Measurements from ENCODE around the gene CNTNAP2.

The CNTNAP2 gene

GRCh38 chr7:147646568-147646967 lies 1530.0 kb downstream of the CNTNAP2 start:
- Mint-ChIP-seq H3K27me3 (no peaks in the 10 kb centered on the region), H3K4me3 (no peak overlapping the region), H3K9me3 (no peaks in the 10 kb centered on the region), H3K27ac (no peak overlapping the region), H3K4me1 (no peaks in the 10 kb centered on the region)
- DNase-seq (no peak), ATAC-seq (no peak)

- H3K4me1 Mint-ChIP-seq, result no peaks in the 10 kb centered on the region
- ATAC-seq, result no peak
Measured at GRCh38 chr7:147650991-147651390, 1534.4 kb downstream of the CNTNAP2 start.

DNA sequence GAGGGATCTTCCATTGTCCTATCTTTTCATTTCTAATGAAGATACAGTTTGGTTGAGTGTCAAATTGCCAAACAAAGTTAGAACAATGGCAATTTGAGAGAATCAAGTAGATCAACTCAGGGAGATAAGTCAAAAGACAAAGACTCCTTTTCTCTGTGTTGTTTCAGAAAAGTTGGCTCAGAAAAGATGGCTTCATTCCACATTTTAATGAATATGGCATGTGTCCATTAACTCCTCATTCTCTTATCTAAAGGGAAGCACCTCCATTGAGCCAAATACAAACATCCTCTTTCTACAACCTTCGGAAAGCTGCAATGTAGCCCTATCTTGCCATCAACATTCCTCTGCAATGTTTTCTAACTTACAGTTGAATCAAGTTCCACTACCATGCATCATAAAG lies 1535.0 kb downstream of the CNTNAP2 start:
- Mint-ChIP-seq H3K27me3 (no peaks in the 10 kb centered on the region), H3K9me3 (peaks cover 0 to 6% of the 10 kb centered on the region in 2 donors), H3K27ac (no peak overlapping the region), H3K4me3 (no peak overlapping the region), H3K4me1 (no peaks in the 10 kb centered on the region)
- no peak for ATAC-seq
- no peak for DNase-seq

More at GRCh38 chr7:147650991-147651390, 1534.4 kb downstream of the CNTNAP2 start:
- DNase-seq, result no peak
- H3K9me3 Mint-ChIP-seq, result peaks cover 0 to 6% of the 10 kb centered on the region in 2 donors
- no peak overlapping the region for H3K27ac Mint-ChIP-seq
- no peaks in the 10 kb centered on the region for H3K27me3 Mint-ChIP-seq
- H3K4me3 Mint-ChIP-seq, result no peak overlapping the region

DNA sequence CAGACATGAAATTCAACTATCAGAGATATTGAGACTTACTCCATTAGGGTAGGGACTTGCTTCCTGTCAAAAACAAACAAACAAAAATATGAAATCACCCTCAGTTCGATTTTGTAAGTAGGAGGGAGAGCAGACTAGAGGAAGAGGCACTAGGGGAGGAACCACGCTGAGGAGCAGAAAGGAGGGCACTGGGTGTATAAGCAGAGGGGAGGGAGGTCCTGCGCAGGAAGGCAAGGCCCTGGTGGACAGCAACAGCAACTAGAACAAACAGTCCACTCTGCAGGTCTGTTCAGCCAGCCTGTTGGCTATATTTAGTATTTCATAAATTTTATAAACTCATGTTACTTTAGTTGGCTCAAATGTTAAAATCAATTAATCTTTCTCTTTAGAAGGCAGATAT lies 1536.9 kb downstream of the CNTNAP2 start:
- Mint-ChIP-seq H3K27ac (no peak overlapping the region), H3K4me1 (no peaks in the 10 kb centered on the region), H3K4me3 (no peak overlapping the region), H3K27me3 (no peaks in the 10 kb centered on the region), H3K9me3 (peaks cover 0 to 6% of the 10 kb centered on the region in 2 donors)
- ATAC-seq, result no peak
- no peak for DNase-seq

- Mint-ChIP-seq H3K9me3 (peaks cover 0 to 15% of the 10 kb centered on the region in 2 donors), H3K27me3 (no peaks in the 10 kb centered on the region), H3K4me3 (no peak overlapping the region), H3K27ac (no peak overlapping the region), H3K4me1 (no peaks in the 10 kb centered on the region)
- no peak for DNase-seq
- ATAC-seq, result no peak
Measured at GRCh38 chr7:147658392-147658967, 1541.9 kb downstream of the CNTNAP2 start.

DNA sequence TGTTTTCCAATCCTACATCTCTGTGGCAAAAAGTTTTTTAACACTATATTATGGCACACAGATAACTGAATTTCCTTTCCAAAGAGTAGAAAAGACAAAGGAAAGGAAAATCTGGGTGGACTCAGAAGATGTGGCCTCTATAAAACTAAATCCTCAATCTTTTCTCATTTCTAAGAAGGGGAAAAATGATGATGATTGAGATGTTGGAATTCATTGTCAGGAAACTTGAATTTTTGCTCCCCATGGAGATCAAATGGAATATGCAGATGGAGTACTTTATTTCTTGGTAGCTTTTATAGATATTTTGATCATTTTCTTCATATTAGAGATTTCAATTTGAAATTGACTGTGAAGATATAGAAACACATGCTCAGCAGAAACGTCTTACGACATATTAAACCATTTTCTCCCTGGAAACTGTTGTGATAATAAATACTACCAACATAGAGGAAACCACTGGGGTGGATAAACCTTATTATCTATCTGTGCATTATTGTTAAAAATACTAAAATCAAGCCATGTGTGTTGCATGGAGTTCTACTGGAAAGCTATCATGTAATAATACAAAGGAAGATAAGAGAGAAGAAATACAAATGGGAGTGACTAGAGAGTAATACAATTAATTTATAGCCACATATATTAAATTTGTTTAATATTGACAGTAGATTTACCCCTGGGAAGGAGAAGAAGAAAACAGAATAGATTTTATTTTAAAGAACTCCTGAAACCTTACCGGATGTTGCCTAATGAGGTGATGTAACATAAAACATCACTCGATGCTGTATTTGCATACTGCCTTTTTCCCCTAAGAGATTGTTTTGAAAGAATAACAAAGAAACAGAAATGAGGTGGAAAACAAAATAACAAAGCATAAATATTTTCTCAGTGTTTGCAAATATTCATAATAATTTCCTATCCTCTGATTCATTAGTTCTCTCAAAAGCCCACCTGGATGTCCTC lies 1542.7 kb downstream of the CNTNAP2 start:
- no peak overlapping the region for H3K4me3 Mint-ChIP-seq
- DNase-seq (no peak), ATAC-seq (no peak)
- no peaks in the 10 kb centered on the region for H3K4me1 Mint-ChIP-seq
- no peak overlapping the region for H3K27ac Mint-ChIP-seq
- no peaks in the 10 kb centered on the region for H3K27me3 Mint-ChIP-seq
- peaks cover 1 to 17% of the 10 kb centered on the region in 2 donors for H3K9me3 Mint-ChIP-seq

DNA sequence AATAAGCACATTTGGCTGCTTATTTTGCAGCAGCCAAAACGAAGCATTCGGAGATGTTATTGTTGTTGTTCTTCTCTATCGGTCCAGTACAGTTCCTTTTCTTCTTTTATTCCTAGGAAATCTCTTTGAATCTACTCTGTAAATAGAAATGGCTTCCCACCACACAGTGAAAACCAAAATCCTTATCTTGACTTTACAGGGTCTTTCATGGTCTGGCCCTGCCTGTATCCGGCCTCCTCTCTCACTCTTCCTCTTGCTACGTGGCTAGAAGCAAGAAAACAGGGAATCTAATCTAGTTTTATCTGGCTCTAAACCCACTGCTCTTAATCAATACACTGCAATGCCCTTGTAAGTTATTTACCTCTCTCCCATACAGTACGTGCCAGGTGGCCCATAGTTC lies 1547.9 kb downstream of the CNTNAP2 start:
- DNase-seq (no peak), ATAC-seq (no peak)
- H3K27me3 Mint-ChIP-seq, result no peaks in the 10 kb centered on the region
- no peak overlapping the region for H3K4me3 Mint-ChIP-seq
- no peak overlapping the region for H3K27ac Mint-ChIP-seq
- no peaks in the 10 kb centered on the region for H3K4me1 Mint-ChIP-seq
- H3K9me3 Mint-ChIP-seq, result peaks cover 9 to 30% of the 10 kb centered on the region in 2 donors

- DNase-seq (no peak), ATAC-seq (no peak)
- peaks cover 4 to 6% of the 10 kb centered on the region in 2 donors for H3K9me3 Mint-ChIP-seq
- H3K27ac Mint-ChIP-seq, result no peak overlapping the region
- no peaks in the 10 kb centered on the region for H3K4me1 Mint-ChIP-seq
- H3K27me3 Mint-ChIP-seq, result no peaks in the 10 kb centered on the region
- no peak overlapping the region for H3K4me3 Mint-ChIP-seq
Measured at GRCh38 chr7:147670759-147671158, 1554.2 kb downstream of the CNTNAP2 start.

DNA sequence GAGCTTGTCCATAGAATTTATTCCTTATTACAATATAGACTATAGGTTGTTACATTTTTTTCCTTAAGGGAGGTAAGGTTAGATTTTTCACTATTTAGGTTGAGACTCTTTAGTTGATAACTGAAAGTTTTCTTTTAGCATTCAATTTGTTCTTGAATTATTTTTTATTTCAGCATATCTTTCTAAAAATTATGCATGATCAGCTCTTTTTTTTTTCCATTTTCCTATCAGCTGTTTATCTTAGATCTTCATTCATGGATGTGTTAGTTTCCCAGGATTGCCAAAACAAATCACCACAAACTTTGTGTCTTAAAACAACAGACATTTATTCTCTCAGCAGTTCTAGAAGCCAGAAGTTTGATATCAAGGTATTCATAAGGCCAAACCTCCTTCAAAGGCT lies 1558.1 kb downstream of the CNTNAP2 start:
- ATAC-seq (no peak), DNase-seq (no peak)
- Mint-ChIP-seq H3K9me3 (peaks cover 0 to 1% of the 10 kb centered on the region in 2 donors), H3K27ac (no peak overlapping the region), H3K27me3 (no peaks in the 10 kb centered on the region), H3K4me1 (no peaks in the 10 kb centered on the region), H3K4me3 (no peak overlapping the region)

GRCh38 chr7:147678943-147679342 lies 1562.3 kb downstream of the CNTNAP2 start:
- Mint-ChIP-seq H3K4me3 (no peak overlapping the region), H3K27ac (no peak overlapping the region), H3K27me3 (no peaks in the 10 kb centered on the region), H3K9me3 (no peaks in the 10 kb centered on the region), H3K4me1 (no peaks in the 10 kb centered on the region)
- ATAC-seq, result no peak
- no peak for DNase-seq

GRCh38 chr7:147681530-147681929 lies 1564.9 kb downstream of the CNTNAP2 start:
- Mint-ChIP-seq H3K4me3 (no peak overlapping the region), H3K9me3 (no peaks in the 10 kb centered on the region), H3K27ac (no peak overlapping the region), H3K4me1 (no peaks in the 10 kb centered on the region), H3K27me3 (no peaks in the 10 kb centered on the region)
- ATAC-seq (no peak), DNase-seq (no peak)

DNA sequence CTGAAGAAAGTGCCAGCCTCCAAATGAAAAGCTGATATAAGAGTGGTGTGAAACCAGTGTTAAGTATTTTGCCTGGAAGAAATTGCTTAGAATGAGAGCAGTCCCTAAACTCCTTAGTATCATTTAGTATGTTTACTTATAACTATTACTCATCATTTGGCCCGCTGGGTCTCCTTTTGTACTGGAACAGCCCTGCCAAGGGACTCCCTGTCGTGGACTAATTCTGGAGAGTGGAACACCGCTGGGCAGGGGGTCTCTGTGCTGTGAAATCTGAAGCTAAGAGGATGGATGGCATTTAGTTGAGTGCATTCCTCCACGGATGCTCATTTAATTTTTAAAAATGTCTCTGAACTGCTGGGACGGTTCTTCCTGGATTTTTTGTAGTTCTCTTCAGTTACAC lies 1584.1 kb downstream of the CNTNAP2 start:
- ATAC-seq (no peak), DNase-seq (no peak)
- Mint-ChIP-seq H3K9me3 (peaks cover 23 to 24% of the 10 kb centered on the region in 2 donors), H3K4me1 (no peaks in the 10 kb centered on the region), H3K27ac (no peak overlapping the region), H3K27me3 (no peaks in the 10 kb centered on the region), H3K4me3 (no peak overlapping the region)

DNA sequence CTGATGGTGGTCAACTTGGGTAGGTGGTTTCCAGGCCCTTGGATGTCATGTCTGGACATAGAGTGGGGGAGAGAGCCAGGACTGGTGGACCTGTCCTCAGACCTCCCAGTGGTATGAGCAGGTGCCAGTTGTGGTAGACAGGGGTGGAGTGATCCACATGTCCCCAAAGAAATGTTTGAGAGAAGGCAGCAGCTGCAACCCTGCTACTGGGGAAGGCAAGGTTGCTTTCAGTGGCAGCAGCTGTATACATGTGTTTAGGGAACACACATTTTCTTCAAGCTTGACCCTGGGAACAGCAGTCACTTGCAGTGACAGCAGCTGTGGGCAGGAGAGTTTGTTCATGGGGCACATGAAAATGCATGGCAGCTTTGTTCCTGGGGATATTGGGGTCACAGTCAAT lies 1591.3 kb downstream of the CNTNAP2 start:
- no peak for DNase-seq
- Mint-ChIP-seq H3K4me1 (no peaks in the 10 kb centered on the region), H3K4me3 (no peak overlapping the region), H3K27me3 (no peaks in the 10 kb centered on the region), H3K9me3 (peaks cover 31 to 57% of the 10 kb centered on the region in 2 donors), H3K27ac (no peak overlapping the region)
- ATAC-seq, result no peak

DNA sequence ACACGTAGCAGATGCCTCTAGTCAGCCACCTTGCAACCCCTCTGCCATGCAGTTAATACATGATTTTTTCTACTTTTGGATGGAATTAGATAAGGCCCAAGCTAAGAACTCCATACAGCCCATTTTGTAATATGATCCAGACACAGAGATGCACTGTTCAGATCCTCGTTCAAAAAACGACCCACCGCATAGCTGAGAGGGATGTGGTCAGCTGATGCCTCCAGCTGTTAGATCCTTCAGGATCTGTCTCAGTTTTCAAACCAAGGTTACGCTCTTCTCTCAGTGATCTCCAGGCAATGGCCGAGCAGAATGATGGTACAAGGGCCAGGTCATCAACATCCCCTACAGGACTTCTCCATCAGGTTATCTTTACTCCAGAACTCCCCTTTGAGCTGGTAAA lies 1592.3 kb downstream of the CNTNAP2 start:
- H3K9me3 Mint-ChIP-seq, result peaks cover 27 to 63% of the 10 kb centered on the region in 2 donors
- no peaks in the 10 kb centered on the region for H3K4me1 Mint-ChIP-seq
- ATAC-seq (no peak), DNase-seq (no peak)
- H3K27ac Mint-ChIP-seq, result no peak overlapping the region
- no peaks in the 10 kb centered on the region for H3K27me3 Mint-ChIP-seq
- no peak overlapping the region for H3K4me3 Mint-ChIP-seq

GRCh38 chr7:147711447-147711846 lies 1594.8 kb downstream of the CNTNAP2 start:
- no peak for DNase-seq
- Mint-ChIP-seq H3K9me3 (peaks cover 19 to 44% of the 10 kb centered on the region in 2 donors), H3K27ac (no peak overlapping the region), H3K4me1 (no peaks in the 10 kb centered on the region), H3K27me3 (no peaks in the 10 kb centered on the region), H3K4me3 (no peak overlapping the region)
- ATAC-seq, result no peak
